Measurements from ENCODE around the gene DCTN2.

The DCTN2 gene

GRCh38 chr12:57488402-57489156 is 58.4 kb downstream of the DCTN2 start:
- no peak for DNase-seq (ENCODE audit: low spot score)

GRCh38 chr12:57487597-57488401 is 59.2 kb downstream of the DCTN2 start, which contains the start of gene MARS1:
Gene MARS1, plus strand, starts transcription at chr12:57488068. Its CDS starts 23 bp downstream, at chr12:57488091.
- DNase-seq (ENCODE audit: low spot score): peak; percentile 90

GRCh38 chr12:57487055-57487596 is 59.9 kb downstream of the DCTN2 start:
- no peak for DNase-seq (ENCODE audit: low spot score)

DNA sequence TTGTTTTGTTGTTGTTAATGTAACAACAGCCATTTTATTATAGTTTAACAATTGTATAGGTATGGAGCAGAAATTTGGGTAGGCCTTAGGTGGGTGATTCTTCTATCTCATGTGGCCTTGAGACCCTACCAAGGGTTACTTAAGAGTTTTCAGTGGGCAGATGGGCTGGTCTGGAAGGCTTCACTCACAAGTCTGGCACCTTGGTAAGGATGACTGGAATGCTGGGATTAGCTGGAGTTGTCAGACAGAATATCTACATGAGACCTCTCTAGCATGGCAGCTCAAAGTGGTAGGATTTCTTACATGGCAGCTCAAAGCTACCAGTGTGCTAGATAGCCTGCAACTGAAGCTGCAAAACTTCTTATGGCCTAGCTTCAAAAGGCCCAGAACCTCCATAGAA is 61.3 kb downstream of the DCTN2 start:
- no peak for DNase-seq (ENCODE audit: low spot score)

DNA sequence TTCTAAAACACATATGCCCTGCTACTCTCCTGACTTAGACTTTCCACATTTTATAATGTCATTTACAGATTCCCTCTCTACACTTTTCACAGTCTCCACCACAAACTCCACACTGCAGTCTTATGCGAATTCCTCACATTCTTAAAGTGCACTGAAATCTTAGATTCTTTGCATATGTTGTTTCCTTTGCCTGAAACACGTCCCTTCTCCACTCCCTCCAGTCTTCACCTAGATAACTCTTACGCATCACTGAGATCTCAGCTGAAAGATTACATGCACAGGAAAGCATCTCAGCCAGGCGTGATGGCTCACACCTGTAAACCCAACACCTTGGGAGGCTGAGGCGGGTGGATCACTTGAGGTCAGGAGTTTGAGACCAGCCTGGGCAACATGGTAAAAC is 63.5 kb downstream of the DCTN2 start:
- peak; percentile 32 for DNase-seq (ENCODE audit: low spot score)

DNA sequence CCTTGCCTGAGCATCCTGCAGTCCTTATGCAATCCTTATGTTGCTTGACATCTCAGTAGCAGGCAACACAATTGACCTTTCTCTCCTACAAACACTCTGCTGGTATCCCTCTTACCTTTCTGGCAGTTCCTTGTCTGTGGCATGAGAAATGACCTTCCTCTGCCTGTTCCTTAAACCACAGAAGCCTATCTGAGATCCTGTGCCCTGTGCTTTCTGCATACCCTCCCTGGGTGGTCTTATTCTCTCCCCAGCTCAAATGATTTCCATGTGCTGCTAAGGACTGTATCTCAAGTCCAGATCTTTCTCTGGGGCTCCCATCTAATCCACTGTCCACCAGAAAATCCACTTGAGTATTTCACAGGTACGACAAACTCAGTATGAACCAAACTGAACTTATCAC is 65.3 kb downstream of the DCTN2 start:
- DNase-seq (ENCODE audit: low spot score): no peak
